GM23248 (cell line): Measurements from ENCODE around the gene RXRA.

Experiments used
- EZH2 ChIP-seq: fragments of 200-600 bp; sonication (generic); IDR thresholded peaks from 2 replicates; pipeline ENCODE4 v1.6.1; 2018; ENCODE audit warnings: antibody characterized with exemption, mild to moderate bottlenecking; ENCODE audit not compliant: insufficient read depth, poor library complexity, severe bottlenecking
- EZH2phosphoT487 ChIP-seq: fragments of 200-600 bp; sonication (generic); IDR thresholded peaks from 2 replicates; pipeline ENCODE4 v1.6.1; 2018; ENCODE audit warnings: antibody characterized with exemption, moderate library complexity, mild to moderate bottlenecking, low read depth; ENCODE audit not compliant: insufficient read depth

- no peak for TF ChIP-seq EZH2phosphoT487
- TF ChIP-seq EZH2 = no peak
These were observed 63.4 kb downstream of the RXRA start for GRCh38 chr9:134389642-134390041.
